Ovary (tissue), 3 donors: ENCODE measurements around the gene SMIM12.

ENCODE experiments used
- CTCF ChIP-seq, 3 donors: fragments of 450-650 bp in 2 of 3; fragments of 200-600 bp in 1 of 3; IDR thresholded peaks; one replicate each; pipeline versions ENCODE4 v1.5.1 to v1.8.0; 2016 to 2022; ENCODE audit warnings: antibody characterized with exemption in 3 of 3, mild to moderate bottlenecking in 1 of 3
- EP300 ChIP-seq: sonication (generic); formaldehyde crosslinking; IDR thresholded peaks from one replicate; pipeline ENCODE4 v1.6.1; 2017; ENCODE audit warnings: antibody characterized with exemption
- POLR2A ChIP-seq: fragments of 450-650 bp; IDR thresholded peaks from one replicate; pipeline ENCODE4 v1.6.1; 2017; ENCODE audit warnings: antibody characterized with exemption, mild to moderate bottlenecking, moderate library complexity
- donor health status: DM: no; HTN: no; CAD: no.

- TF ChIP-seq CTCF (IDR thresholded peaks at IDR 0.05) (no peak), EP300 (no peak), POLR2A (no peak)
These were observed 47.2 kb upstream of the SMIM12 start for GRCh38 chr1:34906756-34907155.
